ENCODE measurements around the gene TINCR.
"Not testable (repeated sequence)": the region's sequence is repeated elsewhere in the genome, so short reads cannot be mapped to it uniquely, and the experiment has no call there.

The TINCR gene

GRCh38 chr19:5537870-5538269 lies 29.9 kb downstream of the TINCR start:
- TF ChIP-seq NFRKB (IDR thresholded peaks at IDR 0.05) = no peak
- TF ChIP-seq L3MBTL2 (conservative IDR thresholded peaks at IDR 0.05) = no peak
- TF ChIP-seq BHLHE40 (IDR thresholded peaks at IDR 0.05; ENCODE audit: borderline replicate concordance) = no peak
- no peak for TF ChIP-seq LEF1 (IDR thresholded peaks at IDR 0.05; ENCODE audit: borderline replicate concordance)
- no peak for TF ChIP-seq SUZ12 (IDR thresholded peaks at IDR 0.05)
- TF ChIP-seq HDGF (IDR thresholded peaks at IDR 0.05; ENCODE audit: borderline replicate concordance) = no peak
- TF ChIP-seq CTBP1 (IDR thresholded peaks at IDR 0.05; ENCODE audit: borderline replicate concordance) = no peak
- TF ChIP-seq FOXA1 (IDR thresholded peaks at IDR 0.05) = no peak
- no peak for TF ChIP-seq FOXK2 (IDR thresholded peaks at IDR 0.05)
- TF ChIP-seq PKNOX1 (IDR thresholded peaks at IDR 0.05) = no peak
- TF ChIP-seq ARNT (IDR thresholded peaks at IDR 0.05) = no peak
- TF ChIP-seq TARDBP (IDR thresholded peaks at IDR 0.05) = no peak
- no peak for TF ChIP-seq FOXM1 (IDR thresholded peaks at IDR 0.05; ENCODE audit: borderline replicate concordance)
- CTCF ChIA-PET = interaction anchor here (1.9 kb wide), 1 partner anchor 10 kb away, joined by 9 read pairs; no protein-coding TSS in a partner anchor
- POLR2A ChIA-PET = no interaction called here
- no peak for DNase-seq (ENCODE audit: extremely low spot score)

- peak; percentile 75 for TF ChIP-seq ZNF384 (IDR thresholded peaks at IDR 0.05)
- CTCF ChIA-PET = interaction anchor here (1.9 kb wide), 1 partner anchor 11 kb away, joined by 9 read pairs; no protein-coding TSS in a partner anchor
- DNase-seq (ENCODE audit: extremely low spot score); POLR2A ChIA-PET: not testable (repeated sequence)
These were observed 30.7 kb downstream of the TINCR start for GRCh38 chr19:5536982-5537579.

GRCh38 chr19:5536337-5536894 lies 31.3 kb downstream of the TINCR start:
- CTCF ChIA-PET = interaction anchor here (1.9 kb wide), 1 partner anchor 11 kb away, joined by 9 read pairs; no protein-coding TSS in a partner anchor
- TF ChIP-seq SP1 (IDR thresholded peaks at IDR 0.05) (no peak), FOXA1 (IDR thresholded peaks at IDR 0.05) (no peak), LEF1 (IDR thresholded peaks at IDR 0.05; ENCODE audit: borderline replicate concordance) (no peak), L3MBTL2 (conservative IDR thresholded peaks at IDR 0.05) (no peak)
- POLR2A ChIA-PET = no interaction called here
- DNase-seq (ENCODE audit: extremely low spot score) = peak; percentile 80

GRCh38 chr19:5534787-5535586 lies 32.8 kb downstream of the TINCR start:
- peak; percentile 66 for DNase-seq (ENCODE audit: extremely low spot score)
- ChIA-PET CTCF (interaction anchor here (0.9 to 1.3 kb wide), 3 partner anchors 11 to 38 kb away, joined by 3 to 5 read pairs (median 4); no protein-coding TSS in a partner anchor), POLR2A (no interaction called here)
- TF ChIP-seq L3MBTL2 (conservative IDR thresholded peaks at IDR 0.05) (no peak), ZNF384 (IDR thresholded peaks at IDR 0.05) (peak; percentile 44), NFRKB (IDR thresholded peaks at IDR 0.05) (no peak), BHLHE40 (IDR thresholded peaks at IDR 0.05; ENCODE audit: borderline replicate concordance) (no peak), SP1 (IDR thresholded peaks at IDR 0.05) (no peak), LEF1 (IDR thresholded peaks at IDR 0.05; ENCODE audit: borderline replicate concordance) (no peak), SUZ12 (IDR thresholded peaks at IDR 0.05) (no peak)

GRCh38 chr19:5533257-5533656 lies 34.5 kb downstream of the TINCR start:
- TF ChIP-seq FOXM1 (IDR thresholded peaks at IDR 0.05; ENCODE audit: borderline replicate concordance) = no peak
- no peak for TF ChIP-seq HDGF (IDR thresholded peaks at IDR 0.05; ENCODE audit: borderline replicate concordance)
- TF ChIP-seq FOXK2 (IDR thresholded peaks at IDR 0.05) = no peak
- no peak for TF ChIP-seq BHLHE40 (IDR thresholded peaks at IDR 0.05; ENCODE audit: borderline replicate concordance)
- TF ChIP-seq FOXA1 (IDR thresholded peaks at IDR 0.05) = no peak
- no peak for TF ChIP-seq NFRKB (IDR thresholded peaks at IDR 0.05)
- no peak for TF ChIP-seq SUZ12 (IDR thresholded peaks at IDR 0.05)
- TF ChIP-seq CTBP1 (IDR thresholded peaks at IDR 0.05; ENCODE audit: borderline replicate concordance) = no peak
- TF ChIP-seq LEF1 (IDR thresholded peaks at IDR 0.05; ENCODE audit: borderline replicate concordance) = no peak
- TF ChIP-seq ELF4 (IDR thresholded peaks at IDR 0.05) = no peak
- no peak for TF ChIP-seq ZNF384 (IDR thresholded peaks at IDR 0.05)
- TF ChIP-seq TARDBP (IDR thresholded peaks at IDR 0.05) = no peak
- no peak for TF ChIP-seq L3MBTL2 (conservative IDR thresholded peaks at IDR 0.05)
- no peak for TF ChIP-seq ARNT (IDR thresholded peaks at IDR 0.05)
- TF ChIP-seq PKNOX1 (IDR thresholded peaks at IDR 0.05) = no peak
- no peak for TF ChIP-seq SP1 (IDR thresholded peaks at IDR 0.05)
- CTCF ChIA-PET = no interaction called here
- POLR2A ChIA-PET = no interaction called here
- no peak for DNase-seq (ENCODE audit: extremely low spot score)

DNA sequence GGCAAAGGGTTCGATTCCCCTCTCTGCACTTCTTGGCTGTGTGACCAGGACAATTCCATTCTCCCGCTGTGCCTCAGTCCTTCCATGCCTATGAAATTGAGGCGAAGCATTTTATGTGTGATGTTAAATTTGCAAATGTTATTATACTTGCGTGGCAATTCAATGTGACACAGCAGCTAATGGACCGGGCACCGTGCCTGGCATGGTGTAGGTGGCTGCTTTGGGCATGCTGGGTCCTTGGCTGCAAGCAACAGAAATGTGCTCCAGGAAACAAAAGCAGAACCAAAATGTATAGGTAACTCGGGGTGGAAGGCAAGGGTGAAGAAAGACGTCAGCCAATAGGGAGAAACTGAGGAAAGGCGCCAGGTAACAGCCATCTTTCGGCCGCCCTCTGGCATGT lies 37.1 kb downstream of the TINCR start:
- no peak for TF ChIP-seq FOXM1 (IDR thresholded peaks at IDR 0.05; ENCODE audit: borderline replicate concordance)
- no peak for TF ChIP-seq PKNOX1 (IDR thresholded peaks at IDR 0.05)
- no peak for TF ChIP-seq HDGF (IDR thresholded peaks at IDR 0.05; ENCODE audit: borderline replicate concordance)
- TF ChIP-seq ZNF384 (IDR thresholded peaks at IDR 0.05) = no peak
- TF ChIP-seq BHLHE40 (IDR thresholded peaks at IDR 0.05; ENCODE audit: borderline replicate concordance) = no peak
- no peak for TF ChIP-seq TARDBP (IDR thresholded peaks at IDR 0.05)
- no peak for TF ChIP-seq ELF4 (IDR thresholded peaks at IDR 0.05)
- TF ChIP-seq SP1 (IDR thresholded peaks at IDR 0.05) = no peak
- no peak for TF ChIP-seq LEF1 (IDR thresholded peaks at IDR 0.05; ENCODE audit: borderline replicate concordance)
- no peak for TF ChIP-seq NFRKB (IDR thresholded peaks at IDR 0.05)
- TF ChIP-seq L3MBTL2 (conservative IDR thresholded peaks at IDR 0.05) = no peak
- TF ChIP-seq ARNT (IDR thresholded peaks at IDR 0.05) = no peak
- TF ChIP-seq SUZ12 (IDR thresholded peaks at IDR 0.05) = no peak
- TF ChIP-seq CTBP1 (IDR thresholded peaks at IDR 0.05; ENCODE audit: borderline replicate concordance) = no peak
- no peak for TF ChIP-seq FOXA1 (IDR thresholded peaks at IDR 0.05)
- TF ChIP-seq FOXK2 (IDR thresholded peaks at IDR 0.05) = no peak
- CTCF ChIA-PET = interaction anchor here (0.7 kb wide), 1 partner anchor 94 kb away, joined by 3 read pairs; no protein-coding TSS in a partner anchor
- no peak for DNase-seq (ENCODE audit: extremely low spot score)
- POLR2A ChIA-PET = no interaction called here

Measured in HEK293T (cell line).